ENCODE data around the gene UQCRC2.

GRCh38 chr16:22029632-22030031, 76.5 kb downstream of the UQCRC2 start:
- no peak for TF ChIP-seq CTCF (IDR thresholded peaks at IDR 0.05 in 2 of 3, conservative IDR thresholded peaks at IDR 0.05 in 1 of 3; ENCODE audit: borderline replicate concordance in 1 of 3, insufficient read depth in 1 of 3, low read depth in 2 of 3, low read length in 2 of 3)
- no peak for TF ChIP-seq POLR2AphosphoS5 (IDR thresholded peaks at IDR 0.05; ENCODE audit: low read depth, low read length)
- TF ChIP-seq RAD21 (IDR thresholded peaks at IDR 0.05; ENCODE audit: low read depth): no peak
- no peak for TF ChIP-seq EZH2 (IDR thresholded peaks at IDR 0.05)
- no peak for TF ChIP-seq POLR2A (IDR thresholded peaks at IDR 0.05; ENCODE audit: borderline replicate concordance, extremely low read depth, insufficient read depth, insufficient read length)
- no peak for TF ChIP-seq CEBPB (IDR thresholded peaks at IDR 0.05; ENCODE audit: low read depth)
- no peak for TF ChIP-seq MAX (IDR thresholded peaks at IDR 0.05)
- TF ChIP-seq CBX3 (IDR thresholded peaks at IDR 0.05; ENCODE audit: low read depth): no peak
- TF ChIP-seq REST (IDR thresholded peaks at IDR 0.05; ENCODE audit: low read depth): no peak
- no peak for TF ChIP-seq JUND (IDR thresholded peaks at IDR 0.05)
- TF ChIP-seq SRF (IDR thresholded peaks at IDR 0.05; ENCODE audit: low read depth): no peak
